ENCODE results near the gene WFDC9.
"Not testable (repeated sequence)": the region's sequence is repeated elsewhere in the genome, so short reads cannot be mapped to it uniquely, and the experiment has no call there.

DNA sequence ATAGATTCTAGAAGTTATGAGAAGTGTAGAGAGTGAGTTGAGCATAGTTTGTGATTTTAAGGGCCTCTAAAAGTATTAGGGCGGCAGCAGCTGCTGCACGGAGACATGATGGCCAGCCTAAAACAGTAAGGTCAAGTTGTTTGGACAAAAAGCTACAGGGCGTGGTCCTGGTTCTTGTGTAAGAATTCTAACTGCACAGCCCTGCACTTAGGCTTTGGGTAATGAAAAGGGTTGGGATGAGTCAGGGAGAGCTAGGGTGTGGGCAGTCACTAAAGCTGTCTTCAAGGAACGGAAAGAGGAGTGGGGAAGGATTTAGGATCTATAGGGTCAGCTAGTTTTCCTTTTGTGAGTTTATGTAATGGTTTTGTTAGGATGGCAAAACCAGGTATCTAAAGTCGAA, 45.1 kb downstream of the WFDC9 start:
- TF ChIP-seq GFI1B, ZNF184, KLF16 (tag by site-specific recombination; IDR thresholded peaks at IDR 0.05): not testable (repeated sequence)
